Left lung (tissue), 10 donors: Measurements from ENCODE around the gene SLC6A1. TPM values are rescaled to one million over a fixed set of nuclear protein-coding genes. Genes with fewer than 3 reads are reported as not detected.

ENCODE experiments used
- ATAC-seq: fragments of 200-7000 bp; cut with Tn5 transposase; one replicate; pipeline ENCODE4 v1.9.1; 2020; ENCODE audit warnings: moderate library complexity
- DNase-seq, 4 donors: peaks; one replicate each; pipeline ENCODE4 v3.0.0-alpha.2; 2013 to 2020
- H3K27ac ChIP-seq, 2 donors: fragments of 200-600 bp; sonication (generic) in 1 of 2; one replicate each; pipeline versions ENCODE4 v1.5.0 to v1.8.0; 2020 to 2021
- H3K27me3 ChIP-seq, 2 donors: fragments of 200-600 bp; sonication (generic) in 1 of 2; one replicate each; pipeline versions ENCODE4 v1.5.0 to v1.8.0; 2020 to 2021
- H3K36me3 ChIP-seq, 2 donors: fragments of 200-600 bp; sonication (generic) in 1 of 2; one replicate each; pipeline versions ENCODE4 v1.5.0 to v1.8.0; 2020 to 2021
- H3K4me1 ChIP-seq, 2 donors: fragments of 200-600 bp; one replicate each; pipeline ENCODE4 v1.8.0; 2021
- H3K4me3 ChIP-seq, 2 donors: fragments of 200-600 bp; sonication (generic) in 1 of 2; one replicate each; pipeline versions ENCODE4 v1.5.0 to v1.8.0; 2020 to 2021; ENCODE audit warnings: mild to moderate bottlenecking in 1 of 2
- H3K9me3 ChIP-seq, 2 donors: fragments of 200-600 bp; sonication (generic) in 1 of 2; one replicate each; pipeline versions ENCODE4 v1.5.0 to v1.8.0; 2020 to 2021
- intact Hi-C, 2 donors: fragments of 100-400 bp; cut with DNase I; formaldehyde crosslinking; loops; one replicate each; pipeline versions ENCODE4 v1.11.2 to v1.14.2; 2022
- polyA plus RNA-seq, 6 donors: library from polyadenylated mRNA; unstranded; fragments of 120-200 nt; gene quantifications; one replicate each; pipeline ENCODE4 v1.2.1, GENCODE V29; 2013; ENCODE audit not compliant: insufficient read length in 6 of 6
- total RNA-seq, 2 donors: library from RNA; stranded (reverse); fragmentation: NEBNext Ultra II Directional; extraction: Animal tissue kit (Norgen Biotek cat#: 25700); gene quantifications; one replicate each; pipeline ENCODE4 v1.2.1, GENCODE V29; 2021
- TF ChIP-seq, protein P1 (sequence below), 2 donors: fragments of 200-600 bp; sonication (generic) in 1 of 2; IDR thresholded peaks; one replicate each; pipeline versions ENCODE4 v1.5.0 to v1.8.0; 2021; ENCODE audit warnings: antibody characterized with exemption in 2 of 2
- donor health status: DM: no; HTN: yes; CAD: no.
- donor health status: DM: no; HTN: no; CAD: no.

SLC6A1 gene
- total and polyA plus RNA-seq, 8 donors = 0.97 to 7.2 (median 5.3) TPM

DNA sequence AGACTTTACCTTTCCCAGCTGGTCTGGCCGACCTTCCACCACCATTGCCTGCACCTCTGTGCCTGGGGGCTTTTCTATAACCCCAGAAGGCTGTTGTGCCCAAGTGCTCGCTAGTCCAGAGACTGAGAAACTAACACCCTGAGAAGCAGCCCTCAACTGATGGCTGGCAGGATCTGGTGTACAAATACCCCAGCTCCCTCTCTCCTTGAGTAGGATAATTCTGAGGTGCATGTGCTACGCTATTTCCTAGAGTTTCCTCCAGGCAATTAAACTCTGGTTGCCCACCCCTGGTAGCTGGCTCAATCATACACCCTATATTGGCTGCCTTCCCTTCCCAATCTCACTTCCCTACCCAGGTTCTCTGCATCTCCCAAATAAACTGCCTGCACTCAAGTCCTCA, 11.5 kb upstream of the SLC6A1 start:
- Histone ChIP-seq H3K9me3 (no peaks in the 10 kb centered on the region), H3K27me3 (peaks cover 0 to 10% of the 10 kb centered on the region in 2 donors), H3K36me3 (no peaks in the 10 kb centered on the region), H3K27ac (no peak overlapping the region), H3K4me1 (peaks cover 3 to 11% of the 10 kb centered on the region in 2 donors), H3K4me3 (no peak overlapping the region)
- TF ChIP-seq, protein P1, sequence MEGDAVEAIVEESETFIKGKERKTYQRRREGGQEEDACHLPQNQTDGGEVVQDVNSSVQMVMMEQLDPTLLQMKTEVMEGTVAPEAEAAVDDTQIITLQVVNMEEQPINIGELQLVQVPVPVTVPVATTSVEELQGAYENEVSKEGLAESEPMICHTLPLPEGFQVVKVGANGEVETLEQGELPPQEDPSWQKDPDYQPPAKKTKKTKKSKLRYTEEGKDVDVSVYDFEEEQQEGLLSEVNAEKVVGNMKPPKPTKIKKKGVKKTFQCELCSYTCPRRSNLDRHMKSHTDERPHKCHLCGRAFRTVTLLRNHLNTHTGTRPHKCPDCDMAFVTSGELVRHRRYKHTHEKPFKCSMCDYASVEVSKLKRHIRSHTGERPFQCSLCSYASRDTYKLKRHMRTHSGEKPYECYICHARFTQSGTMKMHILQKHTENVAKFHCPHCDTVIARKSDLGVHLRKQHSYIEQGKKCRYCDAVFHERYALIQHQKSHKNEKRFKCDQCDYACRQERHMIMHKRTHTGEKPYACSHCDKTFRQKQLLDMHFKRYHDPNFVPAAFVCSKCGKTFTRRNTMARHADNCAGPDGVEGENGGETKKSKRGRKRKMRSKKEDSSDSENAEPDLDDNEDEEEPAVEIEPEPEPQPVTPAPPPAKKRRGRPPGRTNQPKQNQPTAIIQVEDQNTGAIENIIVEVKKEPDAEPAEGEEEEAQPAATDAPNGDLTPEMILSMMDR (IDR thresholded peaks at IDR 0.05) = no peak
- DNase-seq = no peak
- no peak for ATAC-seq
- intact Hi-C loops = no loop called here

- no peak for DNase-seq
- Histone ChIP-seq H3K27me3 (peaks cover 0 to 10% of the 10 kb centered on the region in 2 donors), H3K36me3 (no peaks in the 10 kb centered on the region), H3K4me1 (peaks cover 3 to 11% of the 10 kb centered on the region in 2 donors), H3K4me3 (no peak overlapping the region), H3K9me3 (no peaks in the 10 kb centered on the region), H3K27ac (no peak overlapping the region)
- ATAC-seq = peak; percentile 38
- TF ChIP-seq, protein P1 (IDR thresholded peaks at IDR 0.05) = no peak
- intact Hi-C loops = no loop called here
Observed at GRCh38 chr3:10981961-10982360, 10.6 kb upstream of the SLC6A1 start.

DNA sequence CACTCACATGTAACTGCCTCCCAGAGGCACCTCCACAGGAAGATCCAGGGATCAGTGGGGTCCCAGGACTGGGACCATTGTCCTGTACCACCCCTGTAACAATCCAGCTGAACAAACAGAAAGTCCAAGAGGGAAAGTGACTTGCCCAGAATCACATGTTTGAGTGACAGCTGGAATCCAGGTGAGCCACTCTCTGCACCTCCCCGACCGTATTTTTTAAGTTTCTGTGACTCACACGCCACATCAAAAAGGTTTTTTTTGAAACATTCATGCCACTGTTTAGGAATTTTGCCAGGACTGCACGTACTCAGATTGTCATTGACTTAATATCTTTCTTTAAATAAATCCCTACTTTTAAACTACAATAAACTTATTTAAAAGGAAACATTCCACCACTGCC, 9.8 kb upstream of the SLC6A1 start:
- Histone ChIP-seq H3K4me3 (no peak overlapping the region), H3K27ac (peak overlapping the region; percentile 28 to 48), H3K4me1 (peaks cover 3 to 11% of the 10 kb centered on the region in 2 donors), H3K27me3 (peaks cover 0 to 5% of the 10 kb centered on the region in 2 donors), H3K9me3 (no peaks in the 10 kb centered on the region), H3K36me3 (no peaks in the 10 kb centered on the region)
- TF ChIP-seq, protein P1 (IDR thresholded peaks at IDR 0.05) = no peak
- DNase-seq = peak in 1 of 4 donors; percentile 17
- peak; percentile 78 for ATAC-seq
- intact Hi-C loops = no loop called here

DNA sequence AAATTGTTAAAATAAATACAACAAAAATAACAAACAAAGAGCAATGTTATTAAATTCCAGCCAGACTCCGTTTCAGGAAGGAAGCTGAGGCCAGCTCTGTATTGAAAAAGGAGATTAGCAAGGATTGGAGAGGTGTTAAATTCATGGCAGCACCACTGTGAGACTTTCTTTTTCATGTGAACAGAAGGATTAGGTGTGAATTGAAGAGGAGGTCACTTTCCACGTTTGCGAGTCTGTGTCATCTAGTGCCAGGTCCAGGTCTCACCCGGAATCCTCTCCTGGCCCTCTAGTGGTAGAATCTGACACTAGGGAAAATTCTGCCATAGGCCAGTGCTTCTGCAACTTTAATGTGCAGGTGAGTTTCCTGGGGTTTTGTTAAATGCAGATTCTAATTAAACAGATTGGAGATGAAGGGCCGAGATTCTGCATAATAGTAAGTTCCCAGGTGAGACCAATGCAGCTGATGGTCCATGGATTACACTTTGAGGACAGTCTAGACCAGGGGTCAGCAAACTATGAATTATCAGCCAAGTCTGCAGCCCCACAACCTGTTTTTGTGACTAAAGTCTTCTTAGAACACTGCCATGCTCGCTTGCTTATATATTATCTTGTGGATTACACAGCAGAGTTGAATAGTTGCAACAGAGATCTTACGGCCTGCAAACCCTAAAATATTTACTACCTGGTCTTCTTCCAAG, 9.2 kb upstream of the SLC6A1 start:
- Histone ChIP-seq H3K27me3 (peaks cover 0 to 5% of the 10 kb centered on the region in 2 donors), H3K4me1 (peaks cover 3 to 11% of the 10 kb centered on the region in 2 donors), H3K27ac (peak overlapping the region; percentile 28 to 48), H3K36me3 (no peaks in the 10 kb centered on the region), H3K4me3 (no peak overlapping the region), H3K9me3 (no peaks in the 10 kb centered on the region)
- DNase-seq (peak in 1 of 4 donors; percentile 24), ATAC-seq (peak; percentile 87)
- intact Hi-C loops = no loop called here
- TF ChIP-seq, protein P1 (IDR thresholded peaks at IDR 0.05) = peak; percentile 63 to 69

- TF ChIP-seq, protein P1 (IDR thresholded peaks at IDR 0.05) = no peak
- intact Hi-C loops = no loop called here
- Histone ChIP-seq H3K27ac (no peak overlapping the region), H3K36me3 (no peaks in the 10 kb centered on the region), H3K27me3 (peaks cover 0 to 6% of the 10 kb centered on the region in 2 donors), H3K4me3 (no peak overlapping the region), H3K4me1 (peaks cover 3 to 11% of the 10 kb centered on the region in 2 donors), H3K9me3 (no peaks in the 10 kb centered on the region)
- ATAC-seq (no peak), DNase-seq (no peak)
Observed at GRCh38 chr3:10984371-10984896, 8.1 kb upstream of the SLC6A1 start.
